ENCODE measurements around the gene ATP5PD. TPM values are rescaled to one million over a fixed set of nuclear protein-coding genes. Genes with fewer than 3 reads are reported as not detected.

Gene ATP5PD
- total and polyA plus RNA-seq, 2 of the 8 experiments (the other 6 are each of a cell fraction or from before 2014, with no cell fraction given), result 335 to 407 TPM

DNA sequence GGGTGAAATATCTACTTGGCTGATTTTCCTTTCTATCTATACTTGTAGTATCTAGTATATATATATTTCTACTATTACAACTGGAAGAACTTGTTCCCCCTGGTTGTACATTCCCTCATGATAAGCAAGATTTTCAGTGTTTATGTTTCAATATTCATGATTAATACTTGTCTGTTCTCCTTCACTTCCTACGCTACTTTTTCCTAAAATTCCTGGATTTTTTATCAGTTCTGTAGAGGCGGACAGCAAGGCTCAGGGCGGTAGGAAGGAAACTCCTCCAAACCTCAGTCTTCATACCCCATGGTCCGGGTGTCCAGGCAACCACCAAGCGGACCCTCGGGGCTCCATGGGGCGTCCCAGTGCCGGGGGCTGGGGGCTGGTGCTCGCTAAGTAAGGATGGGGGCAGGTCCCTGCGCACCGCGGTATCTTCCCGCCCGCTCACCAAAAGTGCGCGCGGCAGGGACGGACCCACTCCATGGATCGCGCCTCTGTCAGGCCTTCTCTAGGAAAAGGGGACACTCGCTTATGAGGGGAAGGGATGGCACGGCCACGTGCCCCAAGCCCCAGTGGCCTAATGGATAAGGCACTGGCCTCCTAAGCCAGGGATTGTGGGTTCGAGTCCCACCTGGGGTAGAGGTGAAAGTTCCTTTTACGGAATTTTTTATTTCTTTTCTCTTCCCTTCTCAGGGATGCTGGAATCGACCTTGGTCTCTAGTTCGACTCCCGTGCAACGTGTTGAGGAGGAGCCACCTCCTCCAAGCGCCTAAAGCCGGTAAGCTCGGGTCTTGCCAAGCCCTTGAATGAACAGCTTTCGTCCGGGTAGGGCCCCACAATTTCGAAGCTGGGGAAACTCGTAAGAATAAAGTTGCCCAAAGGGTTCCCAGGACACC, 13.2 kb downstream of the ATP5PD start (continued):
- TF ChIP-seq SP4 (IDR thresholded peaks at IDR 0.05; ENCODE audit: low read length), result peak; percentile 81; the same call in 1 of the 2 replicates
- peak; percentile 34 for TF ChIP-seq TAF7 (optimal IDR thresholded peaks at IDR 0.05; ENCODE audit: borderline replicate concordance, low read depth, low read length)
- TF ChIP-seq CHD1 (IDR thresholded peaks at IDR 0.05; ENCODE audit: low read depth, low read length), result no peak
- no peak for TF ChIP-seq HDAC2 (IDR thresholded peaks at IDR 0.05; ENCODE audit: borderline replicate concordance in 1 of 2, low read depth in 2 of 2, low read length in 2 of 2)
- no peak for TF ChIP-seq POLR2A (IDR thresholded peaks at IDR 0.05; ENCODE audit: control extremely low read depth in 1 of 2, low read depth in 2 of 2, low read length in 2 of 2)
- TF ChIP-seq, protein P1, sequence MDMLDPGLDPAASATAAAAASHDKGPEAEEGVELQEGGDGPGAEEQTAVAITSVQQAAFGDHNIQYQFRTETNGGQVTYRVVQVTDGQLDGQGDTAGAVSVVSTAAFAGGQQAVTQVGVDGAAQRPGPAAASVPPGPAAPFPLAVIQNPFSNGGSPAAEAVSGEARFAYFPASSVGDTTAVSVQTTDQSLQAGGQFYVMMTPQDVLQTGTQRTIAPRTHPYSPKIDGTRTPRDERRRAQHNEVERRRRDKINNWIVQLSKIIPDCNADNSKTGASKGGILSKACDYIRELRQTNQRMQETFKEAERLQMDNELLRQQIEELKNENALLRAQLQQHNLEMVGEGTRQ (IDR thresholded peaks at IDR 0.05; ENCODE audit: low read length), result no peak; the same call in 1 of the 2 replicates
- TF ChIP-seq, protein P2, sequence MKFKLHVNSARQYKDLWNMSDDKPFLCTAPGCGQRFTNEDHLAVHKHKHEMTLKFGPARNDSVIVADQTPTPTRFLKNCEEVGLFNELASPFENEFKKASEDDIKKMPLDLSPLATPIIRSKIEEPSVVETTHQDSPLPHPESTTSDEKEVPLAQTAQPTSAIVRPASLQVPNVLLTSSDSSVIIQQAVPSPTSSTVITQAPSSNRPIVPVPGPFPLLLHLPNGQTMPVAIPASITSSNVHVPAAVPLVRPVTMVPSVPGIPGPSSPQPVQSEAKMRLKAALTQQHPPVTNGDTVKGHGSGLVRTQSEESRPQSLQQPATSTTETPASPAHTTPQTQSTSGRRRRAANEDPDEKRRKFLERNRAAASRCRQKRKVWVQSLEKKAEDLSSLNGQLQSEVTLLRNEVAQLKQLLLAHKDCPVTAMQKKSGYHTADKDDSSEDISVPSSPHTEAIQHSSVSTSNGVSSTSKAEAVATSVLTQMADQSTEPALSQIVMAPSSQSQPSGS (IDR thresholded peaks at IDR 0.05; ENCODE audit: low read length), result no peak
- TF ChIP-seq EP300 (IDR thresholded peaks at IDR 0.05; ENCODE audit: borderline replicate concordance in 1 of 2, low read depth in 2 of 2, low read length in 2 of 2), result no peak
- TF ChIP-seq SRF (IDR thresholded peaks at IDR 0.05; ENCODE audit: low read depth, low read length), result no peak
- no peak for TF ChIP-seq MAFK (IDR thresholded peaks at IDR 0.05; ENCODE audit: low read depth, low read length)
- TF ChIP-seq, protein P3, sequence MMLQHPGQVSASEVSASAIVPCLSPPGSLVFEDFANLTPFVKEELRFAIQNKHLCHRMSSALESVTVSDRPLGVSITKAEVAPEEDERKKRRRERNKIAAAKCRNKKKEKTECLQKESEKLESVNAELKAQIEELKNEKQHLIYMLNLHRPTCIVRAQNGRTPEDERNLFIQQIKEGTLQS (IDR thresholded peaks at IDR 0.05; ENCODE audit: insufficient read depth, low read depth, low read length), result no peak
- no peak for TF ChIP-seq SIRT6 (IDR thresholded peaks at IDR 0.05; ENCODE audit: low read length)
- TF ChIP-seq CTBP2 (IDR thresholded peaks at IDR 0.05; ENCODE audit: borderline replicate concordance, insufficient read depth, insufficient read length, low read length), result peak; percentile 29
- TF ChIP-seq POU5F1 (IDR thresholded peaks at IDR 0.05; ENCODE audit: low read depth, low read length), result 0 out of 2 replicates have a peak, but pooled peaks have one; percentile 23
- peak; percentile 44; the same call in 1 of the 2 replicates for TF ChIP-seq NRF1 (IDR thresholded peaks at IDR 0.05; ENCODE audit: low read depth, low read length)
- TF ChIP-seq CEBPB (IDR thresholded peaks at IDR 0.05; ENCODE audit: low read depth, low read length), result no peak; the same call in 1 of the 2 replicates
- TF ChIP-seq, protein P4, sequence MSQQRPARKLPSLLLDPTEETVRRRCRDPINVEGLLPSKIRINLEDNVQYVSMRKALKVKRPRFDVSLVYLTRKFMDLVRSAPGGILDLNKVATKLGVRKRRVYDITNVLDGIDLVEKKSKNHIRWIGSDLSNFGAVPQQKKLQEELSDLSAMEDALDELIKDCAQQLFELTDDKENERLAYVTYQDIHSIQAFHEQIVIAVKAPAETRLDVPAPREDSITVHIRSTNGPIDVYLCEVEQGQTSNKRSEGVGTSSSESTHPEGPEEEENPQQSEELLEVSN (IDR thresholded peaks at IDR 0.05), result peak; percentile 59
- TF ChIP-seq BRCA1 (IDR thresholded peaks at IDR 0.05; ENCODE audit: low read depth, low read length), result no peak
- TF ChIP-seq TBP (IDR thresholded peaks at IDR 0.05; ENCODE audit: low read depth, low read length), result peak; percentile 99
